Stomach (tissue), 9 donors: ENCODE measurements around the gene SRC. TPM values are rescaled to one million over a fixed set of nuclear protein-coding genes. Genes with fewer than 3 reads are reported as not detected.

Source experiments
- DNase-seq, 2 donors: peaks; one replicate each; pipeline versions ENCODE4 v3.0.0 to v3.0.0-alpha.2; 2013 to 2019
- H3K27ac ChIP-seq, 5 donors: fragments of 200-600 bp in 4 of 5; sonication (generic) in 4 of 5; one replicate each; pipeline ENCODE4 v1.5.1; 2013 to 2019; ENCODE audit warnings: mild to moderate bottlenecking in 1 of 5, moderate library complexity in 1 of 5
- H3K27me3 ChIP-seq, 3 donors: fragments of 200-600 bp; sonication (generic); one replicate each; pipeline ENCODE4 v1.5.1; 2017 to 2019; ENCODE audit warnings: mixed run types in 1 of 3
- H3K36me3 ChIP-seq, 4 donors: fragments of 200-600 bp; sonication (generic); 1 replicate in 3 of 4; 2 replicates in 1 of 4; pipeline ENCODE4 v1.5.1; 2016 to 2019
- H3K4me1 ChIP-seq, 4 donors: fragments of 200-600 bp; sonication (generic); one replicate each; pipeline ENCODE4 v1.5.1; 2016 to 2019
- H3K4me3 ChIP-seq, 4 donors: fragments of 200-600 bp; sonication (generic) in 3 of 4; one replicate each; pipeline ENCODE4 v1.5.1; 2016 to 2019; ENCODE audit warnings: mild to moderate bottlenecking in 1 of 4
- H3K9me3 ChIP-seq, 4 donors: fragments of 200-600 bp; sonication (generic); one replicate each; pipeline ENCODE4 v1.5.1; 2016 to 2019
- EP300 ChIP-seq: sonication (generic); formaldehyde crosslinking; IDR thresholded peaks from one replicate; pipeline ENCODE4 v1.6.1; 2017; ENCODE audit warnings: antibody characterized with exemption
- POLR2A ChIP-seq, 4 donors: fragments of 450-650 bp; IDR thresholded peaks; one replicate each; pipeline ENCODE4 v1.6.1; 2016; ENCODE audit warnings: antibody characterized with exemption in 4 of 4, control low read depth in 2 of 4, mild to moderate bottlenecking in 1 of 4, moderate library complexity in 1 of 4
- POLR2AphosphoS5 ChIP-seq, 3 donors: sonication (generic); formaldehyde crosslinking; IDR thresholded peaks; one replicate each; pipeline ENCODE4 v1.6.1; 2016; ENCODE audit warnings: antibody characterized with exemption in 3 of 3
- WGBS, 5 donors: extraction: QIAGEN DNeasy Blood & Tissue Kit in 3 of 5; methylation state at CpG; one replicate each; pipeline versions ENCODE4 v1.1.5 to v1.1.7; 2013 to 2018; 5-methylcytosine and 5-hydroxymethylcytosine counted together
- intact Hi-C: fragments of 100-400 bp; cut with DNase I; formaldehyde crosslinking; loops from one replicate; pipeline ENCODE4 v1.15.1; 2023; ENCODE audit warnings: low total_unique reads
- polyA plus RNA-seq, 3 donors: library from polyadenylated mRNA; stranded (reverse); fragments of 200-250 nt; gene quantifications; one replicate each; pipeline ENCODE4 v1.2.3, GENCODE V29; 2013
- total RNA-seq, 5 donors: library from RNA; depleted of rRNA; stranded (reverse); fragments of >200 nt; gene quantifications; one replicate each; pipeline versions ENCODE4 v1.1.0 to v1.2.3, GENCODE V29; 2014 to 2016
- TF ChIP-seq, protein P1 (sequence below), 7 experiments: fragments of 450-650 bp in 4 of 7; fragments of 200-600 bp in 3 of 7; sonication (generic) in 3 of 7; IDR thresholded peaks; one replicate each; pipeline ENCODE4 v1.5.1; 2016 to 2019; ENCODE audit warnings: antibody characterized with exemption in 7 of 7, control low read depth in 2 of 7, mild to moderate bottlenecking in 1 of 7
- donor health status: healthy with polysubstance abuse.
- donor health status: Bipolar disorder and iron deficiency.
- donor health status: healthy.

The SRC gene
- total and polyA plus RNA-seq, 8 donors = 31.6 to 471 (median 47.3) TPM

DNA sequence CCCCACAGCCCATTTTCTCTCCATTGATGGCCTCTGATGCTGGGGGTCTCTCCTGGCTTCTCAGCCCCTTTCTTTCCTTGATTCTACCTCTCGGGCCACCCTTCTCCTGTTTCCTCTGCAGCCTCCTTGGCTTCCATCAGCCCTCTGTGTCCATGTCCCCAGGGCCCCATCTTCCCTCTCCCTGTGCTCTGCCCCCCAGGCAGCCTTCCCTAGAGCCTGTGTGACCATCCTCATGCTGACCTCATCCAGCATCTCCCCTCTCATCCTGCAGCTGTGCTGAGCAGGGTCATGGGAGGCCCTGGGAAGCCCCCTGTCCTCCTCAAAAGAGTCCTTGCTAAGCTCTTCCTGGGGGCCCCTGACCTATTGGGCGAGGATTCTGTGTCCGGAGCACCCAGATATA, 101.7 kb downstream of the SRC start:
- Histone ChIP-seq H3K27me3 (peaks cover 0 to 16% (median 0%) of the 10 kb centered on the region in 3 donors), H3K36me3 (no peaks in the 10 kb centered on the region), H3K27ac (no peak overlapping the region), H3K9me3 (no peaks in the 10 kb centered on the region), H3K4me3 (no peak overlapping the region), H3K4me1 (no peaks in the 10 kb centered on the region)
- TF ChIP-seq POLR2AphosphoS5 (IDR thresholded peaks at IDR 0.05) = no peak
- TF ChIP-seq EP300 = no peak
- TF ChIP-seq, protein P1, sequence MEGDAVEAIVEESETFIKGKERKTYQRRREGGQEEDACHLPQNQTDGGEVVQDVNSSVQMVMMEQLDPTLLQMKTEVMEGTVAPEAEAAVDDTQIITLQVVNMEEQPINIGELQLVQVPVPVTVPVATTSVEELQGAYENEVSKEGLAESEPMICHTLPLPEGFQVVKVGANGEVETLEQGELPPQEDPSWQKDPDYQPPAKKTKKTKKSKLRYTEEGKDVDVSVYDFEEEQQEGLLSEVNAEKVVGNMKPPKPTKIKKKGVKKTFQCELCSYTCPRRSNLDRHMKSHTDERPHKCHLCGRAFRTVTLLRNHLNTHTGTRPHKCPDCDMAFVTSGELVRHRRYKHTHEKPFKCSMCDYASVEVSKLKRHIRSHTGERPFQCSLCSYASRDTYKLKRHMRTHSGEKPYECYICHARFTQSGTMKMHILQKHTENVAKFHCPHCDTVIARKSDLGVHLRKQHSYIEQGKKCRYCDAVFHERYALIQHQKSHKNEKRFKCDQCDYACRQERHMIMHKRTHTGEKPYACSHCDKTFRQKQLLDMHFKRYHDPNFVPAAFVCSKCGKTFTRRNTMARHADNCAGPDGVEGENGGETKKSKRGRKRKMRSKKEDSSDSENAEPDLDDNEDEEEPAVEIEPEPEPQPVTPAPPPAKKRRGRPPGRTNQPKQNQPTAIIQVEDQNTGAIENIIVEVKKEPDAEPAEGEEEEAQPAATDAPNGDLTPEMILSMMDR (IDR thresholded peaks at IDR 0.05) = no peak
- no peak for TF ChIP-seq POLR2A (IDR thresholded peaks at IDR 0.05)
- intact Hi-C loops = no loop called here
- DNase-seq = no peak
- WGBS, 5 donors = 76 to 83% (median 78%) methylated on average over 3 of the region's 3 CpGs

DNA sequence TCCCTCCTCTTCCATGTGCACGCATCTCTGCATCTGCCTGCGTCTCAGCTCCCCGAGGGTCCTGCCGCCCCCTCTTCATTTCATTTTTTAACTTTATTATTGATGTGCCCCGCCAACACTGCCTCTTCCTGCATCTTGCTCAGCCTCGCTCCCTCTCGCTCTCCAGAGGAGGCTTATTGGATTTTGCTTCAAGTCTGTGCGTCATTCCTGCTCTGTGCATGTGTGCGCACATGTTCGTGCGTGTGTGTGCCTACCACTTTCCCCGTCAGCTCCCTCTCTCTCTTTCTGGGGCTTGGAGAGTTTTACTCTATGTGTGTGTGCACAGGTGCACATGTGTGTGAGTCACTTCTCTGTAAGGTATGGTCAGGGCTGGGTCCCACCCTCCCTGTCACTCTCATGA, 103.3 kb downstream of the SRC start:
- intact Hi-C loops = no loop called here
- TF ChIP-seq EP300 (no peak), POLR2AphosphoS5 (IDR thresholded peaks at IDR 0.05) (no peak), POLR2A (IDR thresholded peaks at IDR 0.05) (no peak)
- TF ChIP-seq, protein P1 (IDR thresholded peaks at IDR 0.05) = no peak

DNA sequence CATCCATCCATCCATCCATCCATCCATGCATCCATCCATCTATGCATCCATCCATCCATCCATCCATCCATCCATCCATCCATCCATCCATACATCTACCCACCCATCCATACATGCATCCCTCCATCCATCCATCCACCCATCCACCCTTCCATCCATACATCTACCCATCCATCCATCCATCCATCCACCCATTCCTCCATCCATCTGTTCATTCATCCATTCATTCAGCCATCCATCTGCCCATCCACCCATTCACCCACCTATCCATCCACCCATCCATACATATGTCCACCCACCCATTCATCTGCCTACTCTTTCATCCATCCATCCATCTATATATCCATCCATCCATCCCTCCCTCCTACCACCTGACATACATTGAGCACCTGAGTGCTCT, 104.4 kb downstream of the SRC start:
- H3K27me3 ChIP-seq = peaks cover 0 to 7% (median 0%) of the 10 kb centered on the region in 3 donors

More for the DNA sequence above, 103.3 kb downstream of the SRC start:
- no peaks in the 10 kb centered on the region for H3K4me1 ChIP-seq
- WGBS, 5 donors = 75 to 83% (median 78%) methylated on average over 12 of the region's 12 CpGs
- DNase-seq = peak in 1 of 2 donors; percentile 19
- peaks cover 0 to 5% (median 3%) of the 10 kb centered on the region in 4 donors for H3K9me3 ChIP-seq
- peaks cover 0 to 7% (median 0%) of the 10 kb centered on the region in 3 donors for H3K27me3 ChIP-seq
- H3K4me3 ChIP-seq = no peak overlapping the region
- H3K27ac ChIP-seq = no peak overlapping the region
- no peaks in the 10 kb centered on the region for H3K36me3 ChIP-seq

DNA sequence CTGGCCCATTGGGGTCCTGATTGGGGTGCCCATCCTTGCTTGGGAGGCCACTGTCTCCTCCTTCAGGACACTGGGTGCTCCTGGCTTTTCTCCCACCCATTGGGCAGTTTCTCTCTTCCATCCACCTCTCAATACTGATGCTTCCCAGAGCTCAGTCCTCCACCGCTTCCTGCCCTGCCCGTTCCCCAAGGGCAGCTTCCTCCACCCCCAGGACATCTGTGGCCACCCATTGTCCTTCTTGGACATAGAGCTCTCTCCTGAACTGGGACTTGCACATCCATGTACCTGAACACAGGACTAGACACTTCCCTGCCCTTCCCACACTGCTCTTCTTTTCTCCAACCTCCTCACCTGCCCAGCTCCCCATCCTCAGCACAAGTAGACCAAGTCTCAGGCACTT, 105.7 kb downstream of the SRC start:
- 78 to 91% (median 84%) methylated on average over 2 of the region's 2 CpGs for WGBS, 5 donors
- TF ChIP-seq, protein P1 (IDR thresholded peaks at IDR 0.05) = no peak
- no peak for TF ChIP-seq POLR2AphosphoS5 (IDR thresholded peaks at IDR 0.05)
- no peak for TF ChIP-seq EP300
- no peak for TF ChIP-seq POLR2A (IDR thresholded peaks at IDR 0.05)
- intact Hi-C loops = no loop called here

More for the DNA sequence above, 104.4 kb downstream of the SRC start:
- no peak for DNase-seq
- intact Hi-C loops = no loop called here
- Histone ChIP-seq H3K27ac (no peak overlapping the region), H3K9me3 (peaks cover 5 to 16% (median 13%) of the 10 kb centered on the region in 4 donors), H3K4me3 (no peak overlapping the region), H3K36me3 (no peaks in the 10 kb centered on the region), H3K4me1 (no peaks in the 10 kb centered on the region)
- no peak for TF ChIP-seq POLR2AphosphoS5 (IDR thresholded peaks at IDR 0.05)
- no peak for TF ChIP-seq POLR2A (IDR thresholded peaks at IDR 0.05)
- TF ChIP-seq, protein P1 (IDR thresholded peaks at IDR 0.05) = no peak
- no peak for TF ChIP-seq EP300

More for the DNA sequence above, 105.7 kb downstream of the SRC start:
- Histone ChIP-seq H3K27me3 (peaks cover 0 to 7% (median 0%) of the 10 kb centered on the region in 3 donors), H3K4me3 (no peak overlapping the region), H3K27ac (no peak overlapping the region), H3K36me3 (no peaks in the 10 kb centered on the region), H3K4me1 (no peaks in the 10 kb centered on the region), H3K9me3 (peaks cover 5 to 28% (median 19%) of the 10 kb centered on the region in 4 donors)
- DNase-seq = no peak
